Kidney (tissue), 14 donors: Measurements from ENCODE around the gene CPT1B. TPM values are rescaled to one million over a fixed set of nuclear protein-coding genes. Genes with fewer than 3 reads are reported as not detected.

Experiments used
- DNase-seq, 5 donors: peaks; one replicate each; pipeline ENCODE4 v3.0.0-alpha.2; 2013 to 2020
- FAIRE-seq: peaks from 2 replicates; lab custom pipeline; 2012; peaks lifted over from hg19 to GRCh38; lab: Jason Lieb, UNC
- H3K27ac ChIP-seq, 2 donors: one replicate each; pipeline ENCODE4 v1.7.0; 2013; ENCODE audit warnings: low read depth in 2 of 2, low read length in 2 of 2, inconsistent platforms in 1 of 2
- H3K27me3 ChIP-seq: one replicate; pipeline ENCODE4 v1.7.1; 2013; ENCODE audit warnings: low read length, inconsistent platforms; ENCODE audit not compliant: control insufficient read depth, insufficient read depth
- H3K36me3 ChIP-seq, 3 donors: one replicate each; pipeline versions ENCODE4 v1.7.0 to v1.7.1; 2013; ENCODE audit warnings: low read length in 3 of 3, control low read depth in 1 of 3, inconsistent platforms in 1 of 3; ENCODE audit not compliant: insufficient read depth in 3 of 3, control insufficient read depth in 2 of 3
- H3K4me1 ChIP-seq, 3 donors: one replicate each; pipeline versions ENCODE4 v1.7.0 to v1.7.1; 2013; ENCODE audit warnings: low read length in 3 of 3, inconsistent platforms in 1 of 3, low read depth in 1 of 3; ENCODE audit not compliant: control insufficient read depth in 2 of 3, insufficient read depth in 2 of 3
- H3K4me3 ChIP-seq, 3 donors: one replicate each; pipeline versions ENCODE4 v1.7.0 to v1.8.1; 2013; ENCODE audit warnings: low read length in 3 of 3, control low read depth in 1 of 3, inconsistent platforms in 1 of 3
- H3K9ac ChIP-seq, 3 donors: one replicate each; pipeline versions ENCODE4 v1.7.0 to v1.7.1; 2013; ENCODE audit warnings: low read length in 3 of 3, control low read depth in 1 of 3, inconsistent platforms in 1 of 3
- H3K9me3 ChIP-seq, 3 donors: one replicate each; pipeline versions ENCODE4 v1.7.0 to v1.7.1; 2013; ENCODE audit warnings: low read length in 3 of 3, control low read depth in 1 of 3, inconsistent platforms in 1 of 3; ENCODE audit not compliant: control insufficient read depth in 2 of 3, insufficient read depth in 1 of 3
- intact Hi-C: fragments of 100-400 bp; cut with DNase I; formaldehyde crosslinking; loops from one replicate; pipeline ENCODE4 v1.11.1; 2022
- polyA plus RNA-seq: library from polyadenylated mRNA; stranded (reverse); fragments of 350-450 nt; fragmentation: Illumina TruSeq; extraction: RNeasy Lipid Tissue Mini Kit (QIAGEN cat#74804); gene quantifications from one replicate; pipeline ENCODE4 v1.2.3, GENCODE V29; 2014; ENCODE audit warnings: low read depth, low replicate concordance; ENCODE audit not compliant: insufficient read depth
- total RNA-seq: library from RNA; stranded (reverse); fragmentation: NEBNext Ultra II Directional; extraction: Animal tissue kit (Norgen Biotek cat#: 25700); gene quantifications from one replicate; pipeline ENCODE4 v1.2.1, GENCODE V29; 2021
- TF ChIP-seq, protein P1 (sequence below): IDR thresholded peaks from 3 replicates; pipeline ENCODE4 v1.5.1; 2012; ENCODE audit warnings: mild to moderate bottlenecking, moderate library complexity, borderline replicate concordance; ENCODE audit not compliant: insufficient read depth; ENCODE audit errors: extremely low read depth
- donor health status: control.
- donor health status: control.
- donor health status: control.
- donor health status: control.
- donor health status: control.
- donor health status: DM: yes; HTN: yes; CAD: no.
- donor health status: Normal renal cell carcinoma (clear cell type).

CPT1B gene
- total and polyA plus RNA-seq, 2 donors from 2014 or later, result 20.6 to 34.3 TPM

DNA sequence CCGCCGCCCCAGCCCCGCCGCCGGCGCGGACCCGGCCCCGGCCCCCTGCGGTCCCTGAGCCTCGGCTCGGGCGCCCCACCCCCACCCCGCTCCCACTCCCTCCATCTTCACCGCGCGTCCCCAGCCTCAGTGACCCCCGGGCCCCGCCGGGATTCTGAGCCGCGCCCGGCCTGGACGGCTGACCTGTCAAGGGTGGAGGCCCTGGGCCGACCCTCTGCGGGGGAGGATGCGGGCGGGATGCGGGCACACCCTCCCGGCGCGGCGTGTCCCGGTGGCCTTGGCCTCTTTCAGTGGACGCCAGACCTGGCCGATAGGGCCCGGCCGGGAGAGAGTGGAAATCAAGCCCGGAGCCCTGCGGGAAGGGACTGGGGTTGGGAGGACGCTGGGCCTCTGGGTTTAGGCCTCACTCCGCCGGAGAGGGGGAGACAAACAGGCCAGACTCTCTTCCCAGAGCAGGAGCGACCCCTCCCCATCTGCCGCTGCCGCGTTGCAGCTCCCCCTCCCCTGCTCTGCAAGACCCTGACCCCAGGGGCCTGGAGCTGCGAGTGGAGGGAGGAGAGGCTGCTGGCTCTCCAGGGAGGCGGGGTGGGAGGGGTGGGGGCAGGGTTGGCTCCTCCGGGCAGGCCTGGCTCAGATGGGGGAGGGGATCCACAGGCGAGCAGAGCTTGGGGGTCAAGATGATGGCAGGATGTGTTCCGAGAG is 22.9 kb upstream of the CPT1B start:
- no peaks in the 10 kb centered on the region for H3K9me3 ChIP-seq
- DNase-seq (peak in 1 of 5 donors; percentile 75), FAIRE-seq (no peak)
- H3K4me1 ChIP-seq, result peaks cover 0 to 2% (median 0%) of the 10 kb centered on the region in 3 donors
- H3K36me3 ChIP-seq, result no peaks in the 10 kb centered on the region
- H3K27ac ChIP-seq, result no peak overlapping the region
- no peak overlapping the region for H3K4me3 ChIP-seq
- TF ChIP-seq, protein P1, sequence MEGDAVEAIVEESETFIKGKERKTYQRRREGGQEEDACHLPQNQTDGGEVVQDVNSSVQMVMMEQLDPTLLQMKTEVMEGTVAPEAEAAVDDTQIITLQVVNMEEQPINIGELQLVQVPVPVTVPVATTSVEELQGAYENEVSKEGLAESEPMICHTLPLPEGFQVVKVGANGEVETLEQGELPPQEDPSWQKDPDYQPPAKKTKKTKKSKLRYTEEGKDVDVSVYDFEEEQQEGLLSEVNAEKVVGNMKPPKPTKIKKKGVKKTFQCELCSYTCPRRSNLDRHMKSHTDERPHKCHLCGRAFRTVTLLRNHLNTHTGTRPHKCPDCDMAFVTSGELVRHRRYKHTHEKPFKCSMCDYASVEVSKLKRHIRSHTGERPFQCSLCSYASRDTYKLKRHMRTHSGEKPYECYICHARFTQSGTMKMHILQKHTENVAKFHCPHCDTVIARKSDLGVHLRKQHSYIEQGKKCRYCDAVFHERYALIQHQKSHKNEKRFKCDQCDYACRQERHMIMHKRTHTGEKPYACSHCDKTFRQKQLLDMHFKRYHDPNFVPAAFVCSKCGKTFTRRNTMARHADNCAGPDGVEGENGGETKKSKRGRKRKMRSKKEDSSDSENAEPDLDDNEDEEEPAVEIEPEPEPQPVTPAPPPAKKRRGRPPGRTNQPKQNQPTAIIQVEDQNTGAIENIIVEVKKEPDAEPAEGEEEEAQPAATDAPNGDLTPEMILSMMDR, result no peak
- H3K27me3 ChIP-seq, result peaks cover 18% of the 10 kb centered on the region
- H3K9ac ChIP-seq, result no peak overlapping the region
- intact Hi-C loops, result no loop called here

GRCh38 chr22:50600538-50600937 is 22.3 kb upstream of the CPT1B start, which contains the start of gene MAPK8IP2:
TSS of gene MAPK8IP2 (plus strand) at chr22:50600793. CDS start at chr22:50600819, 26 bp downstream.
- intact Hi-C loops, result no loop called here
- no peaks in the 10 kb centered on the region for H3K9me3 ChIP-seq
- no peaks in the 10 kb centered on the region for H3K36me3 ChIP-seq
- H3K4me1 ChIP-seq, result peaks cover 0 to 2% (median 0%) of the 10 kb centered on the region in 3 donors
- TF ChIP-seq, protein P1, result no peak
- peak in 1 of 5 donors; percentile 69 for DNase-seq
- H3K4me3 ChIP-seq, result no peak within 1 kb of the TSS
- no peak within 1 kb of the TSS for H3K27ac ChIP-seq
- no peak for FAIRE-seq
- H3K27me3 ChIP-seq, result peaks cover 18% of the 10 kb centered on the region
- H3K9ac ChIP-seq, result no peak within 1 kb of the TSS

DNA sequence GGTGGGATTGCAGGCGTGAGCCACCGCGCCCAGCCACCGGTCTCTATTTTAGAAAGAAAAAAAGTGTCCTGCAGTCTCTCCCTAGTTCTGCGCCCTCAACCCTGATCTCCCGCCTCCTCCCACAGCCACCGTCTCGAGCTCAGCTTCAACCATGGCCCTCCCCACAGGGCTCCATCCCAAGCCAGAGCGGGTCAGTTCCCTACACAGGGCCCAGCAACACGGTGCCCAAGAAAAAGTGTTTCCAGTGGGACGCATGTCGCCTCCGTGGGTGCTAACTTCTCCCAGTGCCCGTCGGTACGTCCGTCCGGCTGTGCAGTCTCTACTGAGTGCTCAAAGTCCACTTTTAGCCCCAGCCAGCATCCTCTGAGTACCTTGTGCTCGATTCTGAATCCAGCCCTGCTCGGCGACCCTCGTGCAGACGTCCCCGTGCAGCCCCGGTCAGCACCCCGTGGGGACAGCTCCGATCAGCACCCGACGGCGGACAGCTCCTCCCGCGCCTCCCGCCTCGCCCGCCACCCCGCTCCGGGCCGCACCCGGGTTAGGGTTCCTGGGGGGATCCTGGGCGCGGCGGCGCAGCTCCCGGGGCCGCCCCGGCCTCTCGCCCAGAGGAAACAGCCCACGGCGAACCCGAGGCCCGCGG is 21.7 kb upstream of the CPT1B start:
- no peak for FAIRE-seq
- Histone ChIP-seq H3K4me1 (peaks cover 0 to 2% (median 0%) of the 10 kb centered on the region in 3 donors), H3K36me3 (no peaks in the 10 kb centered on the region), H3K9me3 (no peaks in the 10 kb centered on the region), H3K4me3 (no peak overlapping the region), H3K9ac (no peak overlapping the region), H3K27me3 (peaks cover 16% of the 10 kb centered on the region), H3K27ac (no peak overlapping the region)
- TF ChIP-seq, protein P1, result no peak
- DNase-seq, result peak; percentile 59 to 85 (median 81)
- intact Hi-C loops, result no loop called here
